Measurements from ENCODE around the gene GTF3C1. TPM values are rescaled to one million over a fixed set of nuclear protein-coding genes. Genes with fewer than 3 reads are reported as not detected.

GTF3C1 gene
- total RNA-seq, 4 donors from 2014 or later: 58.5 to 120 (median 112) TPM

DNA sequence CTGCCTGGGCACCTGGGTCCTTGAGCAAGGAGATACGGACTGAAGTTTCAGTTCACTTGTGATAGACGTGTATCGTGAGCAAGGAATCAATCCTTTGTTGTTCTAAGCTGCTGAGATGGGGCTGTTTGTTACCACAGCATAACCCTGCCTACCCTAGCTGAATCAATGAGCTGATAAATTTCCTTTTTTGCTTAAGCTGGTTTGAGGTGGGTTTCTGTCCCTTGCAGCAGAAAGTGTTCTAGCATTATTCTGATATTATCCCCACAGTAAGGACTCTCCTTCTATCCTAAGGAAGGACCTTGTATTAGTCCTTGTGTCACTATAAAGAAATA lies 96.3 kb downstream of the GTF3C1 start:
- intact Hi-C loops (cut with DNase I): loop anchor here (5.0 kb wide), 1 partner anchor 81 kb away; no protein-coding TSS in a partner anchor
- Histone ChIP-seq H3K4me1 (peaks cover 9 to 15% of the 10 kb centered on the region in 2 donors), H3K9me3 (no peaks in the 10 kb centered on the region), H3K27me3 (no peaks in the 10 kb centered on the region), H3K4me3 (replicated peaks in 1 of 3) (no peak overlapping the region), H3K36me3 (peaks cover 0 to 3% of the 10 kb centered on the region in 2 donors), H3K27ac (no peak overlapping the region)
- no peak for DNase-seq
- 95% methylated on average over 3 of the region's 3 CpGs for WGBS, 2 donors
- TF ChIP-seq, protein P1, sequence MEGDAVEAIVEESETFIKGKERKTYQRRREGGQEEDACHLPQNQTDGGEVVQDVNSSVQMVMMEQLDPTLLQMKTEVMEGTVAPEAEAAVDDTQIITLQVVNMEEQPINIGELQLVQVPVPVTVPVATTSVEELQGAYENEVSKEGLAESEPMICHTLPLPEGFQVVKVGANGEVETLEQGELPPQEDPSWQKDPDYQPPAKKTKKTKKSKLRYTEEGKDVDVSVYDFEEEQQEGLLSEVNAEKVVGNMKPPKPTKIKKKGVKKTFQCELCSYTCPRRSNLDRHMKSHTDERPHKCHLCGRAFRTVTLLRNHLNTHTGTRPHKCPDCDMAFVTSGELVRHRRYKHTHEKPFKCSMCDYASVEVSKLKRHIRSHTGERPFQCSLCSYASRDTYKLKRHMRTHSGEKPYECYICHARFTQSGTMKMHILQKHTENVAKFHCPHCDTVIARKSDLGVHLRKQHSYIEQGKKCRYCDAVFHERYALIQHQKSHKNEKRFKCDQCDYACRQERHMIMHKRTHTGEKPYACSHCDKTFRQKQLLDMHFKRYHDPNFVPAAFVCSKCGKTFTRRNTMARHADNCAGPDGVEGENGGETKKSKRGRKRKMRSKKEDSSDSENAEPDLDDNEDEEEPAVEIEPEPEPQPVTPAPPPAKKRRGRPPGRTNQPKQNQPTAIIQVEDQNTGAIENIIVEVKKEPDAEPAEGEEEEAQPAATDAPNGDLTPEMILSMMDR (IDR thresholded peaks at IDR 0.05): no peak
- no peak for TF ChIP-seq POLR2A (IDR thresholded peaks at IDR 0.05)

DNA sequence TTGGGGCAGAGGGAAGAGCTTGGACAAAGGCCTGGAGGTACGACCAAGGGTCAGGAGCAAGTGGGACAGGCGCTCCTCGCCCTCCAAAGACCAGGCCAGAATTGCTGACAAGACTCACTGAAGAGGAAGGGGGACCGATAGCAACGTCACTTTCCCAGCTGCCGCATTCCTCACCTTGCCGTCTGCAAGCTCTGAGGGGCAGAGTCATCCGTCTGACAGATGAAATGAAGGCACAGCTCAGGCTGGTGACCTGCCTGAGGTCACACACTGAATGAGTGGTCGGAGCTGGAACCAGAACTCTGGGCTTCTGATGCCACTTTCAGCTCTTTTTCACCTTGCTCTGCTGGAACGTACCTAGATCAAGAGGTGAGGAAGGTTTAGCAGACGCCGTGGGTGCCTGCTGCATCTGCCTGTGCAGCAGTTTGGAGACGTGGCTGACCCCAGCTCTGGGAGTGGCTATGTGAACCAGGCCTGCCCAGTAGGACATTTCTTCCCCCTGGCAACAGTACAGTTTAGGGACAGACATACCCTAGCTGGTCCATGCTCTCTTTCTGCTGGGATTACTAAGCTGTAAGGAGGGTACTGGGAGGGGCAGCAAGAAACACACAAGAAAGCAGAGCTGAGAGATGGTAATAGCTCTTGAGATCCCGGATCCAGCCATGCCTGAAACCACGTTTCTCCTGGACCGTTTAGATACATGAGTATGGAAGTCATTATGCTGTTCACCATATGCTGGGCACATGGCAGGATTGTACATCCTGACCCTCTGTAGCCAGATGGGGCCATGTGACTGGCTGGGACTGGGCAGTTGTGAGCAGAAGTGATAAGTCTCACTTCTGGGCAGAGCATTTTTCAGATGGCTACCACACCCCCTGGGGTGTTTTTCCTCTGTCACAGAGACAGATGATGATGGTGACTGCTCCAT lies 96.9 kb downstream of the GTF3C1 start:
- no peak for DNase-seq
- WGBS, 2 donors: 82 to 84% methylated on average over 16 of the region's 16 CpGs
- no peaks in the 10 kb centered on the region for H3K36me3 ChIP-seq
- H3K4me3 ChIP-seq (replicated peaks in 1 of 3): no peak overlapping the region
- H3K27ac ChIP-seq: no peak overlapping the region
- H3K4me1 ChIP-seq: peaks cover 9 to 15% of the 10 kb centered on the region in 2 donors
- H3K9me3 ChIP-seq: no peaks in the 10 kb centered on the region
- intact Hi-C loops (cut with DNase I): loop anchor here (5.0 kb wide), 1 partner anchor 81 kb away; no protein-coding TSS in a partner anchor
- TF ChIP-seq POLR2A (IDR thresholded peaks at IDR 0.05): no peak
- TF ChIP-seq, protein P1 (IDR thresholded peaks at IDR 0.05): no peak
- no peaks in the 10 kb centered on the region for H3K27me3 ChIP-seq

DNA sequence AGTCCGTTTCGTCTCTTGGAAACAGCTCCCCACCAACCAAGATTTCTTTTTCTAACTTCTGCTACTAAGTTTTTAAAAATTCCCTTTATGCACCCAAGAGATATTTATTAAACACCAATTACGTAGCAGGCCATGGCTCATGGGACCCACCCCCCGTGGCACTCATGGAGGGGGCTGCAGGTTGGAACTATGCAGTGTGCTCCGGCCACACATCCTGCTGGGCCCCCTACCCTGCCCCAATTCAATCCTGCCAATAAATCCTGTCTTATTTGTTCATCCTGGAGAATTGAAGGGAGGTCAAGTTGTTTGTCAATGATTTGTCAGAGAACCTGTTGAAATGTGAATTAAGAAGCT lies 99.5 kb downstream of the GTF3C1 start:
- Histone ChIP-seq H3K9me3 (no peaks in the 10 kb centered on the region), H3K27me3 (no peaks in the 10 kb centered on the region), H3K36me3 (no peaks in the 10 kb centered on the region), H3K27ac (no peak overlapping the region), H3K4me3 (replicated peaks in 1 of 3) (no peak overlapping the region), H3K4me1 (peaks cover 9 to 15% of the 10 kb centered on the region in 2 donors)
- no peak for DNase-seq
- 56 to 61% methylated on average over 5 of the region's 5 CpGs for WGBS, 2 donors
- TF ChIP-seq, protein P1 (IDR thresholded peaks at IDR 0.05): no peak
- no peak for TF ChIP-seq POLR2A (IDR thresholded peaks at IDR 0.05)
- intact Hi-C loops (cut with DNase I): loop anchor here (5.0 kb wide), 1 partner anchor 78 kb away; no protein-coding TSS in a partner anchor

DNA sequence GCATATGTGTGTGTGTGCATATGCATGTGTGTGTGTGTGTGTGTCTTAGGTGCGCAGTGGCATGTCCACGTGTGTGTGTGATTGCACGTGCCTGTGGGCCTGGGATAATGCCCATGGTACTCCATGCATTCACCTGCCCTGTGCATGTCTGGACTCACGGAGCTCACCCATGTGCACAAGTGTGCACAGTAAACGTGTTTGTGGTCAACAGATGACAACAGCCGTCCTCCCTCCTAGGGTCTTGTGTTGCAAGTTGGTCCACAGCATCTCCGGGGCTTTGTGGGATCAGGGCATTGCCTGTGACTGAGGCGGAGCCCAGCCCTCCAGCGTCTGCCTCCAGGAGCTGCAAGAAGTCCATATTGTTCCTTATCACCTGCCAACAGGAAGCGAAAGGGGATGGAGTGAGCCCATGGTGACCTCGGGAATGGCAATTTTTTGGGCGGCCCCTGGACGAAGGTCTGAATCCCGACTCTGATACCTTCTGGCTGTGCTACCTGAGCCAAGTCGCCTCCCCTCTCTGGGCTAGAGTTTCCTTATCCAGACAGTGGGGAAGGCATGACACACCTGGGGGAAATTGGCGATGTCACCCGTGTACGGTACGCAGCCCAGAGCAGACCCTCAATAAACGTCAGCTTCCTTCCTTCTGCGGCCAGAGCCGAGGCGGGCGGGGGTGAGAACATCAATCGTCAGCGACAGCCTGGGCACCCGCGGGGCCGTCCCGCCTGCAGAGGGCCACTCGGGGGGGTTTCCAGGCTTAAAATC lies 100.1 kb downstream of the GTF3C1 start:
- 58 to 70% methylated on average over 23 to 30 of the region's 31 CpGs for WGBS, 2 donors
- Histone ChIP-seq H3K9me3 (no peaks in the 10 kb centered on the region), H3K4me1 (peaks cover 9 to 15% of the 10 kb centered on the region in 2 donors), H3K27me3 (no peaks in the 10 kb centered on the region), H3K36me3 (no peaks in the 10 kb centered on the region), H3K27ac (no peak overlapping the region), H3K4me3 (replicated peaks in 1 of 3) (no peak overlapping the region)
- DNase-seq: no peak
- no peak for TF ChIP-seq POLR2A (IDR thresholded peaks at IDR 0.05)
- TF ChIP-seq, protein P1 (IDR thresholded peaks at IDR 0.05): no peak
- intact Hi-C loops (cut with DNase I): loop anchor here (5.0 kb wide), 1 partner anchor 77 kb away; no protein-coding TSS in a partner anchor

All from thyroid gland (tissue), 4 donors.